ENCODE results near the gene STK24. TPM values are rescaled to one million over a fixed set of nuclear protein-coding genes. Genes with fewer than 3 reads are reported as not detected.

STK24 gene
- total and polyA plus RNA-seq, 2 donors (not counting 1 experiment from before 2014, with no cell fraction given) = 53.2 to 73.1 TPM

- DNase-seq (ENCODE audit: low read depth in 2 of 2) = no peak
- H2AFZ ChIP-seq (ENCODE audit: low read length) = no peak overlapping the region
- no peak overlapping the region for H3K27ac ChIP-seq (ENCODE audit: insufficient read depth, low read length)
- H3K4me1 ChIP-seq (ENCODE audit: control insufficient read depth, extremely low read depth, insufficient read depth, low read length) = peaks cover 20% of the 10 kb centered on the region
- no peaks in the 10 kb centered on the region for H3K27me3 ChIP-seq (ENCODE audit: control insufficient read depth, insufficient read depth, low read length)
- no peak for TF ChIP-seq EZH2 (IDR thresholded peaks at IDR 0.05; ENCODE audit: low read length, missing control alignments)
- no peak for TF ChIP-seq CTCF (conservative IDR thresholded peaks at IDR 0.05 in 1 of 2, IDR thresholded peaks at IDR 0.05 in 1 of 2; ENCODE audit: low read depth in 1 of 2, low read length in 2 of 2)
- H4K20me1 ChIP-seq (ENCODE audit: control insufficient read depth, extremely low read depth, insufficient read depth, low read length) = no peaks in the 10 kb centered on the region
- no peaks in the 10 kb centered on the region for H3K36me3 ChIP-seq (ENCODE audit: control insufficient read depth, insufficient read depth, low read length)
- no peaks in the 10 kb centered on the region for H3K9me3 ChIP-seq (ENCODE audit: control insufficient read depth, insufficient read depth, low read depth, low read length)
- H3K9ac ChIP-seq (ENCODE audit: insufficient read depth, low read length) = no peak overlapping the region
- peaks cover 67% of the 10 kb centered on the region for H3K79me2 ChIP-seq (ENCODE audit: control insufficient read depth, insufficient read depth, low read length)
- H3K4me3 ChIP-seq (replicated peaks in 1 of 4; ENCODE audit: control extremely low read depth in 1 of 4, insufficient read depth in 1 of 4, low read depth in 3 of 4, low read length in 4 of 4) = no peak overlapping the region
- peak overlapping the region; percentile 56 for H3K4me2 ChIP-seq (ENCODE audit: extremely low read depth, insufficient read depth, low read length)
Observed at GRCh38 chr13:98496966-98497365, 79.9 kb downstream of the STK24 start.

GRCh38 chr13:98496479-98496791, 80.5 kb downstream of the STK24 start:
- Histone ChIP-seq H3K4me2 (ENCODE audit: extremely low read depth, insufficient read depth, low read length) (peak overlapping the region; percentile 85), H3K79me2 (ENCODE audit: control insufficient read depth, insufficient read depth, low read length) (peaks cover 64% of the 10 kb centered on the region), H3K27ac (ENCODE audit: insufficient read depth, low read length) (peak overlapping the region; percentile 64), H3K4me3 (replicated peaks in 1 of 4; ENCODE audit: control extremely low read depth in 1 of 4, insufficient read depth in 1 of 4, low read depth in 3 of 4, low read length in 4 of 4) (peak overlapping the region in 2 of 4 experiments; percentile 11 to 27), H3K4me1 (ENCODE audit: control insufficient read depth, extremely low read depth, insufficient read depth, low read length) (peaks cover 20% of the 10 kb centered on the region), H3K36me3 (ENCODE audit: control insufficient read depth, insufficient read depth, low read length) (no peaks in the 10 kb centered on the region), H3K9ac (ENCODE audit: insufficient read depth, low read length) (no peak overlapping the region), H4K20me1 (ENCODE audit: control insufficient read depth, extremely low read depth, insufficient read depth, low read length) (no peaks in the 10 kb centered on the region), H2AFZ (ENCODE audit: low read length) (no peak overlapping the region), H3K27me3 (ENCODE audit: control insufficient read depth, insufficient read depth, low read length) (no peaks in the 10 kb centered on the region), H3K9me3 (ENCODE audit: control insufficient read depth, insufficient read depth, low read depth, low read length) (no peaks in the 10 kb centered on the region)
- TF ChIP-seq EZH2 (IDR thresholded peaks at IDR 0.05; ENCODE audit: low read length, missing control alignments) (no peak), CTCF (conservative IDR thresholded peaks at IDR 0.05 in 1 of 2, IDR thresholded peaks at IDR 0.05 in 1 of 2; ENCODE audit: low read depth in 1 of 2, low read length in 2 of 2) (no peak)
- no peak for DNase-seq (ENCODE audit: low read depth in 2 of 2)

- Histone ChIP-seq H3K4me1 (ENCODE audit: control insufficient read depth, extremely low read depth, insufficient read depth, low read length) (peaks cover 20% of the 10 kb centered on the region), H3K4me3 (replicated peaks in 1 of 4; ENCODE audit: control extremely low read depth in 1 of 4, insufficient read depth in 1 of 4, low read depth in 3 of 4, low read length in 4 of 4) (peak overlapping the region; percentile 8 to 27 (median 16)), H3K36me3 (ENCODE audit: control insufficient read depth, insufficient read depth, low read length) (no peaks in the 10 kb centered on the region), H3K27me3 (ENCODE audit: control insufficient read depth, insufficient read depth, low read length) (no peaks in the 10 kb centered on the region), H4K20me1 (ENCODE audit: control insufficient read depth, extremely low read depth, insufficient read depth, low read length) (no peaks in the 10 kb centered on the region), H3K27ac (ENCODE audit: insufficient read depth, low read length) (peak overlapping the region; percentile 64), H3K9ac (ENCODE audit: insufficient read depth, low read length) (no peak overlapping the region), H3K9me3 (ENCODE audit: control insufficient read depth, insufficient read depth, low read depth, low read length) (no peaks in the 10 kb centered on the region), H3K4me2 (ENCODE audit: extremely low read depth, insufficient read depth, low read length) (peak overlapping the region; percentile 85), H2AFZ (ENCODE audit: low read length) (no peak overlapping the region), H3K79me2 (ENCODE audit: control insufficient read depth, insufficient read depth, low read length) (peaks cover 66% of the 10 kb centered on the region)
- DNase-seq (ENCODE audit: low read depth in 2 of 2) = peak in 1 of 2 donors; percentile 75
- TF ChIP-seq EZH2 (IDR thresholded peaks at IDR 0.05; ENCODE audit: low read length, missing control alignments) = no peak
- no peak for TF ChIP-seq CTCF (conservative IDR thresholded peaks at IDR 0.05 in 1 of 2, IDR thresholded peaks at IDR 0.05 in 1 of 2; ENCODE audit: low read depth in 1 of 2, low read length in 2 of 2)
Observed at GRCh38 chr13:98495627-98496478, 81.1 kb downstream of the STK24 start.
